ENCODE results near the gene C12orf42.
"Not testable (repeated sequence)": the region's sequence is repeated elsewhere in the genome, so short reads cannot be mapped to it uniquely, and the experiment has no call there.

Gene C12orf42

DNA sequence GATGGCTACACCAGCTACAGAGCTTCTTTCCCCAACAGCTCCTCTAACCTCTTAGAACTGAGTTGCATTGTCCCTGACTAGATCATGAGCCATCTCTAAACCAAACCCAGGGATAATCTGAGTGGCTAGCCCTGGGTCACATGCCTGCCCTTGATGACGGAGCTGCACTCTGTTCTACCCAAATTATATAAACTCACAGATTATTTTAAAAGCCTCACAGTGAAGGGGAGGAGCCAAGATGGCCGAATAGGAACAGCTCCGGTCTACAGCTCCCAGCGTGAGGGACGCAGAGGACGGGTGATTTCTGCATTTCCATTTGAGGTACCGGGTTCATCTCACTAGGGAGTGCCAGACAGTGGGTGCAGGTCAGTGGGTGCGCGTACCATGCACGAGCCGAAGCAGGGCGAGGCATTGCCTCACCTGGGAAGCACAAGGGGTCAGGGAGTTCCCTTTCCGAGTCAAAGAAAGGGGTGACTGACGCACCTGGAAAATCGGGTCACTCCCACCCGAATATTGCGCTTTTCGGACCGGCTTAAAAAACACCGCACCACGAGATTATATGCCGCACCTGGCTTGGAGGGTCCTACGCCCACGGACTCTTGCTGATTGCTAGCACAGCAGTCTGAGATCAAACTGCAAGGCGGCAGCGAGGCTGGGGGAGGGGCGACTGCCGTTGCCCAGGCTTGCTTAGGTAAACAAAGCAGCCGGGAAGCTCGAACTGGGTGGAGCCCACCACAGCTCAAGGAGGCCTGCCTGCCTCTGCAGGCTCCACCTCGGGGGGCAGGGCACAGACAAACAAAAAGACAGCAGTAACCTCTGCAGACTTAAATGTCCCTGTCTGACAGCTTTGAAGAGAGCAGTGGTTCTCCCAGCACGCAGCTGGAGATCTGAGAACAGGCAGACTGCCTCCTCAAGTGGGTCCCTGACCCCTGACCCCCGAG is 61.3 kb downstream of the C12orf42 start:
- H3K79me1 ChIP-seq (replicated peaks; ENCODE audit: low read length, poor library complexity, severe bottlenecking); H3K36me3 ChIP-seq (ENCODE audit: control insufficient read depth in 1 of 2, insufficient read depth in 2 of 2, low read depth in 1 of 2, low read length in 2 of 2); H2AK5ac ChIP-seq (ENCODE audit: low read length, severe bottlenecking); H2BK5ac ChIP-seq (ENCODE audit: low read depth, low read length, poor library complexity, severe bottlenecking); DNase-seq; H3K23ac ChIP-seq (ENCODE audit: low read length in 2 of 2); H4K91ac ChIP-seq (ENCODE audit: low read length); H2AFZ ChIP-seq (ENCODE audit: low read depth, low read length); H2BK15ac ChIP-seq (ENCODE audit: low read depth, poor library complexity, severe bottlenecking); H3K4me1 ChIP-seq (ENCODE audit: control insufficient read depth, insufficient read depth, low read depth, low read length); H3K27me3 ChIP-seq (ENCODE audit: control insufficient read depth in 1 of 2, insufficient read depth in 1 of 2, low read length in 2 of 2); H3K27ac ChIP-seq (ENCODE audit: low read length, poor library complexity, severe bottlenecking); H3K14ac ChIP-seq (ENCODE audit: low read length in 2 of 2); H2BK120ac ChIP-seq (ENCODE audit: low read depth, low read length); H4K8ac ChIP-seq (ENCODE audit: low read length); H3K18ac ChIP-seq (ENCODE audit: low read depth in 1 of 2, low read length in 2 of 2); H3K4me3 ChIP-seq (ENCODE audit: insufficient read depth in 1 of 2, low read depth in 1 of 2, low read length in 2 of 2); H3K4ac ChIP-seq (ENCODE audit: low read depth in 1 of 2, low read length in 2 of 2); H2BK12ac ChIP-seq (ENCODE audit: low read length in 2 of 2); H3K4me2 ChIP-seq (ENCODE audit: low read length, poor library complexity, severe bottlenecking); H3K9me3 ChIP-seq (ENCODE audit: control insufficient read depth, low read length); H3K9ac ChIP-seq (ENCODE audit: low read length): not testable (repeated sequence)
- WGBS, result 72% methylated on average over 24 of the region's 33 CpGs

DNA sequence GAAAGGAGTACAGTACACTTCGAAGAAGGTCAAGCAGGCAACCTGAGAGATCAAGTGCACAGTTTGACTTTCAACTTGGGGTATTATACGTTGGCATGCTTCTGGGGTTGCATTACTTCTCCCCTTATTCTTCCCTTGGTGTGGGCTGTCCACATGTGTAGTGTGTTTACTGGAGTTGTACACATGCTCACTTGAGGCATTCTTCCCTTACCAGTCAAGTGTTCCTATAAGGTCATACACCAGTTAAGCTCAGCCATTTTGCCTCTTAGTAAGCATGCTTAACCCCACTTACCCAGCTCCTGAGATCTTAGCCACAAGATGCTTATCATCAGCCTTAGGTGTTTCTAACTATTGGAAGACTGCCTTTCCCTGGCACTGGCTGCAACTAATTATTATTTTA is 63.8 kb downstream of the C12orf42 start:
- Histone ChIP-seq H3K4me2 (ENCODE audit: low read length, poor library complexity, severe bottlenecking) (no peak overlapping the region), H2BK12ac (ENCODE audit: low read length in 2 of 2) (no peak overlapping the region), H2AK5ac (ENCODE audit: low read length, severe bottlenecking) (no peak overlapping the region), H3K9me3 (ENCODE audit: control insufficient read depth, low read length) (peaks cover 9% of the 10 kb centered on the region), H2BK120ac (ENCODE audit: low read depth, low read length) (no peak overlapping the region), H3K27ac (ENCODE audit: low read length, poor library complexity, severe bottlenecking) (no peak overlapping the region), H3K14ac (ENCODE audit: low read length in 2 of 2) (no peak overlapping the region), H2BK5ac (ENCODE audit: low read depth, low read length, poor library complexity, severe bottlenecking) (no peak overlapping the region), H3K4ac (ENCODE audit: low read depth in 1 of 2, low read length in 2 of 2) (no peak overlapping the region), H3K36me3 (ENCODE audit: control insufficient read depth in 1 of 2, insufficient read depth in 2 of 2, low read depth in 1 of 2, low read length in 2 of 2) (no peaks in the 10 kb centered on the region), H3K79me1 (replicated peaks; ENCODE audit: low read length, poor library complexity, severe bottlenecking) (no peaks in the 10 kb centered on the region), H3K4me1 (ENCODE audit: control insufficient read depth, insufficient read depth, low read depth, low read length) (no peaks in the 10 kb centered on the region), H4K91ac (ENCODE audit: low read length) (no peak overlapping the region), H2AFZ (ENCODE audit: low read depth, low read length) (no peak overlapping the region), H2BK15ac (ENCODE audit: low read depth, poor library complexity, severe bottlenecking) (no peak overlapping the region), H3K9ac (ENCODE audit: low read length) (no peak overlapping the region), H3K23ac (ENCODE audit: low read length in 2 of 2) (no peak overlapping the region), H3K27me3 (ENCODE audit: control insufficient read depth in 1 of 2, insufficient read depth in 1 of 2, low read length in 2 of 2) (no peaks in the 10 kb centered on the region), H4K8ac (ENCODE audit: low read length) (no peak overlapping the region), H3K4me3 (ENCODE audit: insufficient read depth in 1 of 2, low read depth in 1 of 2, low read length in 2 of 2) (no peak overlapping the region), H3K18ac (ENCODE audit: low read depth in 1 of 2, low read length in 2 of 2) (no peak overlapping the region)
- 76% methylated on average over 2 of the region's 2 CpGs for WGBS
- no peak for DNase-seq

DNA sequence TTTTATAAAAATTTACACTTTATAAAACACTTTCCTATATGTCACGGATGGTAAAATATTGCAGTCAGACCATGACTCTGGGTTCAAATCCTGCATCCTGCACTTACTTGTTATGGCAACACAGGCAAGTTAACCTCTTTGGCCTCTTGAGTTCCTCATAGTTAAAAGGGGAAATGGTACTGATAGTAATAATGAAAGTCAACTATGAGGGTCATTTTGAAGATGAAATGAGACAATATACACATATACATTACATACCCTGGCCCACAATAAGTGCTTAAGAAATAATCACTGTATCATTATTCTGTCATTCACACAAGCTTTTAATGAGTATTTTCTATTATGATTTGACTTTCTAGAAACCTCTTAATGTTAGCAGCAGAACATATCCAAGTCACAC is 64.4 kb downstream of the C12orf42 start:
- H3K27ac ChIP-seq (ENCODE audit: low read length, poor library complexity, severe bottlenecking), result no peak overlapping the region
- H2AK5ac ChIP-seq (ENCODE audit: low read length, severe bottlenecking), result no peak overlapping the region
- 73% methylated on average over 1 of the region's 1 CpG for WGBS
- H2BK15ac ChIP-seq (ENCODE audit: low read depth, poor library complexity, severe bottlenecking), result no peak overlapping the region
- H3K23ac ChIP-seq (ENCODE audit: low read length in 2 of 2), result no peak overlapping the region
- no peak overlapping the region for H2BK5ac ChIP-seq (ENCODE audit: low read depth, low read length, poor library complexity, severe bottlenecking)
- H3K36me3 ChIP-seq (ENCODE audit: control insufficient read depth in 1 of 2, insufficient read depth in 2 of 2, low read depth in 1 of 2, low read length in 2 of 2), result no peaks in the 10 kb centered on the region
- H3K79me1 ChIP-seq (replicated peaks; ENCODE audit: low read length, poor library complexity, severe bottlenecking), result no peaks in the 10 kb centered on the region
- peaks cover 9% of the 10 kb centered on the region for H3K9me3 ChIP-seq (ENCODE audit: control insufficient read depth, low read length)
- H4K8ac ChIP-seq (ENCODE audit: low read length), result no peak overlapping the region
- H3K4me2 ChIP-seq (ENCODE audit: low read length, poor library complexity, severe bottlenecking), result no peak overlapping the region
- H3K14ac ChIP-seq (ENCODE audit: low read length in 2 of 2), result no peak overlapping the region
- no peak overlapping the region for H4K91ac ChIP-seq (ENCODE audit: low read length)
- no peaks in the 10 kb centered on the region for H3K27me3 ChIP-seq (ENCODE audit: control insufficient read depth in 1 of 2, insufficient read depth in 1 of 2, low read length in 2 of 2)
- no peak overlapping the region for H3K18ac ChIP-seq (ENCODE audit: low read depth in 1 of 2, low read length in 2 of 2)
- no peak overlapping the region for H2BK12ac ChIP-seq (ENCODE audit: low read length in 2 of 2)
- no peak overlapping the region for H3K4ac ChIP-seq (ENCODE audit: low read depth in 1 of 2, low read length in 2 of 2)
- no peak overlapping the region for H3K9ac ChIP-seq (ENCODE audit: low read length)
- no peak overlapping the region for H2BK120ac ChIP-seq (ENCODE audit: low read depth, low read length)
- no peak overlapping the region for H3K4me3 ChIP-seq (ENCODE audit: insufficient read depth in 1 of 2, low read depth in 1 of 2, low read length in 2 of 2)
- no peaks in the 10 kb centered on the region for H3K4me1 ChIP-seq (ENCODE audit: control insufficient read depth, insufficient read depth, low read depth, low read length)
- no peak for DNase-seq
- no peak overlapping the region for H2AFZ ChIP-seq (ENCODE audit: low read depth, low read length)

DNA sequence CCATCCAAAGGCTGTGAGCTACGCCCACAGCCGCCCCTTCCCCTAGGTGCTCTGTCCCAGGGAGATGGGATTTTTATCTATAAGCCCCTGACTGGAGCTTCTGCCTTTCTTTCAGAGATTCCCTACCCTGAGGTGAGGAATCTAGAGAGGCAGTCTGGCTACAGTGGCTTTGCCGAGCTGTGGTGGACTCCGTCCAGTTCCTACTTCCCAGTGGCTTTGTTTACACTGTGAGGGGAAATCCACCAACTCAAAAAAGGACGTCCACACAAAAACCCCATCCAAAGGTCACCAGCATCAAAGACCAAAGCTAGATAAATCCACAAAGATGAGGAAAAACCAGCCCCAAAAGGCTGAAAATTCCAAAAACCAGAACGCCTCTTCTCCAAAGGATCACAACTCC is 70.1 kb downstream of the C12orf42 start:
- DNase-seq; H2AK5ac ChIP-seq (ENCODE audit: low read length, severe bottlenecking); H3K36me3 ChIP-seq (ENCODE audit: control insufficient read depth in 1 of 2, insufficient read depth in 2 of 2, low read depth in 1 of 2, low read length in 2 of 2); H2AFZ ChIP-seq (ENCODE audit: low read depth, low read length); H3K27me3 ChIP-seq (ENCODE audit: control insufficient read depth in 1 of 2, insufficient read depth in 1 of 2, low read length in 2 of 2); H3K4me1 ChIP-seq (ENCODE audit: control insufficient read depth, insufficient read depth, low read depth, low read length); H3K23ac ChIP-seq (ENCODE audit: low read length in 2 of 2); H3K9ac ChIP-seq (ENCODE audit: low read length); H2BK12ac ChIP-seq (ENCODE audit: low read length in 2 of 2); H4K8ac ChIP-seq (ENCODE audit: low read length); H3K9me3 ChIP-seq (ENCODE audit: control insufficient read depth, low read length); H3K4me3 ChIP-seq (ENCODE audit: insufficient read depth in 1 of 2, low read depth in 1 of 2, low read length in 2 of 2); H4K91ac ChIP-seq (ENCODE audit: low read length); H3K27ac ChIP-seq (ENCODE audit: low read length, poor library complexity, severe bottlenecking); H2BK5ac ChIP-seq (ENCODE audit: low read depth, low read length, poor library complexity, severe bottlenecking); H3K14ac ChIP-seq (ENCODE audit: low read length in 2 of 2); H3K18ac ChIP-seq (ENCODE audit: low read depth in 1 of 2, low read length in 2 of 2); H3K79me1 ChIP-seq (replicated peaks; ENCODE audit: low read length, poor library complexity, severe bottlenecking); H2BK120ac ChIP-seq (ENCODE audit: low read depth, low read length); H2BK15ac ChIP-seq (ENCODE audit: low read depth, poor library complexity, severe bottlenecking); H3K4me2 ChIP-seq (ENCODE audit: low read length, poor library complexity, severe bottlenecking); H3K4ac ChIP-seq (ENCODE audit: low read depth in 1 of 2, low read length in 2 of 2): not testable (repeated sequence)
- WGBS, result 72% methylated on average over 5 of the region's 6 CpGs
